Transverse colon (tissue), 4 donors: ENCODE results near the gene ZNF608.

ENCODE experiments used
- CTCF ChIP-seq, 5 experiments: fragments of 200-600 bp in 3 of 5; fragments of 450-650 bp in 2 of 5; sonication (generic) in 3 of 5; IDR thresholded peaks; 1 replicate in 2 of 5; 2 replicates in 3 of 5; pipeline ENCODE4 v1.5.1; 2016 to 2017; ENCODE audit warnings: antibody characterized with exemption in 5 of 5, inconsistent platforms in 3 of 5, mild to moderate bottlenecking in 2 of 5, moderate library complexity in 1 of 5
- EP300 ChIP-seq: sonication (generic); formaldehyde crosslinking; IDR thresholded peaks from one replicate; pipeline ENCODE4 v1.6.1; 2017; ENCODE audit warnings: antibody characterized with exemption, low read depth
- POLR2A ChIP-seq: fragments of 450-650 bp; IDR thresholded peaks from one replicate; pipeline ENCODE4 v1.6.1; 2016; ENCODE audit warnings: antibody characterized with exemption, mild to moderate bottlenecking, moderate library complexity
- POLR2AphosphoS5 ChIP-seq, 3 donors: sonication (generic); formaldehyde crosslinking; IDR thresholded peaks; one replicate each; pipeline ENCODE4 v1.6.1; 2016; ENCODE audit warnings: antibody characterized with exemption in 3 of 3

DNA sequence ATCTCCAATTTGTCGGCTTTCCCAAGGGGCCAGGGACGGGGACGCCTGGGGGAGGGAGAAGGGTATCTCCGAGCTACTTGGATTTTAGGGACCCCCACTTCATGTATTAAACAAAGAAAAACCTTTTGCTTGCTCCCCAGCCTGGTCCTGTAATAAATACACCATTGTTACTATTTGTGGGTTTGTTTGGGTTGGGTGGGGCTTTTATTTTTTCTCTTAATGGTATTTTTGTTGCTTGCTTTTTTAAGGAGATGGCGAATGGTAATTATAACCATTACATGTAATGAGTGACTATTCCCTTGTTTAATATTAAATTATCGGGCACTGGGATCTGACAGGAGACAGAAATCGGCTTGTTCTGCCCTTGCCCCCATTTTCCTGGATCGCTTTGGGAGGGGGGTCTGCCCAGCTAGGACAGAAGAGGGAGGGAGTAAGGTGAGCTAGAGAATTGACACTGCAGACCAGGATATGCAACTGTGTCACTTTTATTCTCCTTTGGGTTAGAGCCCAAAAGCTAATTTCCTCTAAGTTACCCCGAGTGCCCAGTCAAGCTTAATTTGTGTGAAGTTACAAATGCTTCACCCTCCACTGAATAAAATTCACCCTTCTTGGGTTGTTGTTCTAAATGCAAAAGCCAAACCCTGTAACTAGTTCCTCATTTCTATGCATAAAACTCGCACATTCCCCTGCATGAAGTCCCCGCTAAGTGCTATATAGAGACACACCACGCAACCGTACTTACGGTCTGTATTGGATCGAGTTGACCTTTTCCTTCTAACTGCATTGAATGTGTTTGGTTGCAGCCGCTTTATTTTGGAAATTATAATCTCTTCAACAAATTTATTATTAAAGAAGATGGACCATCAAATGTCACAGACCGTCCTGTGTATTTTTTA is 1.6 kb upstream of the ZNF608 start:
- TF ChIP-seq CTCF (IDR thresholded peaks at IDR 0.05) = no peak
- TF ChIP-seq POLR2A = no peak
- no peak for TF ChIP-seq POLR2AphosphoS5 (IDR thresholded peaks at IDR 0.05)
- no peak for TF ChIP-seq EP300
